Lower leg skin (tissue), 3 donors: ENCODE measurements around the gene TMEM109.

ENCODE experiments used
- CTCF ChIP-seq, 3 donors: fragments of 450-650 bp; IDR thresholded peaks; one replicate each; pipeline ENCODE4 v1.5.1; 2016; ENCODE audit warnings: antibody characterized with exemption in 3 of 3, mild to moderate bottlenecking in 3 of 3, moderate library complexity in 2 of 3
- POLR2A ChIP-seq, 2 donors: fragments of 450-650 bp; IDR thresholded peaks; one replicate each; pipeline ENCODE4 v1.6.1; 2016 to 2017; ENCODE audit warnings: antibody characterized with exemption in 2 of 2, mild to moderate bottlenecking in 1 of 2, moderate library complexity in 1 of 2

- no peak for TF ChIP-seq CTCF (IDR thresholded peaks at IDR 0.05)
- TF ChIP-seq POLR2A (IDR thresholded peaks at IDR 0.05), result no peak
Observed at GRCh38 chr11:60966890-60967289, 52.9 kb downstream of the TMEM109 start.
